ENCODE results near the gene DNAJB5.
"Not testable (repeated sequence)": the region's sequence is repeated elsewhere in the genome, so short reads cannot be mapped to it uniquely, and the experiment has no call there.

DNAJB5 gene

GRCh38 chr9:34989003-34989945 is at the start of gene DNAJB5:
TSS of gene DNAJB5 (plus strand) at chr9:34989745. CDS start at chr9:34990631, 886 bp downstream.
- H3K4me3 ChIP-seq (ENCODE audit: low read depth, low read length) = peak within 1 kb of the TSS; percentile 86
- no peak for TF ChIP-seq CTCF (IDR thresholded peaks at IDR 0.05; ENCODE audit: low read depth, low read length)
- peak; percentile 100 for DNase-seq (ENCODE audit: low read depth, low spot score)
- in situ Hi-C loops (cut with HindIII; ENCODE audit: low sequenced_read_pairs) = no loop called here

GRCh38 chr9:34939989-34940388 is 49.6 kb upstream of the DNAJB5 start:
- DNase-seq (ENCODE audit: low read depth, low spot score); H3K4me3 ChIP-seq (ENCODE audit: low read depth, low read length); in situ Hi-C loops (cut with HindIII; ENCODE audit: low sequenced_read_pairs): not testable (repeated sequence)

- no peak for TF ChIP-seq CTCF (IDR thresholded peaks at IDR 0.05; ENCODE audit: low read depth, low read length)
- no peak for DNase-seq (ENCODE audit: low read depth, low spot score)
- in situ Hi-C loops (cut with HindIII; ENCODE audit: low sequenced_read_pairs) = no loop called here
- H3K4me3 ChIP-seq (ENCODE audit: low read depth, low read length) = no peak overlapping the region
Measured at GRCh38 chr9:34948451-34948850, 41.1 kb upstream of the DNAJB5 start.

GRCh38 chr9:34954225-34954624 is 35.3 kb upstream of the DNAJB5 start:
- in situ Hi-C loops (cut with HindIII; ENCODE audit: low sequenced_read_pairs) = no loop called here
- no peak for DNase-seq (ENCODE audit: low read depth, low spot score)
- no peak for TF ChIP-seq CTCF (IDR thresholded peaks at IDR 0.05; ENCODE audit: low read depth, low read length)
- no peak overlapping the region for H3K4me3 ChIP-seq (ENCODE audit: low read depth, low read length)

- H3K4me3 ChIP-seq (ENCODE audit: low read depth, low read length); in situ Hi-C loops (cut with HindIII; ENCODE audit: low sequenced_read_pairs); DNase-seq (ENCODE audit: low read depth, low spot score): not testable (repeated sequence)
Measured at GRCh38 chr9:34956066-34956465, 33.5 kb upstream of the DNAJB5 start.

- in situ Hi-C loops (cut with HindIII; ENCODE audit: low sequenced_read_pairs) = no loop called here
- TF ChIP-seq CTCF (IDR thresholded peaks at IDR 0.05; ENCODE audit: low read depth, low read length) = no peak
- DNase-seq (ENCODE audit: low read depth, low spot score) = no peak
Measured at GRCh38 chr9:34956648-34957047, 32.9 kb upstream of the DNAJB5 start.

GRCh38 chr9:34957492-34958410 is 31.8 kb upstream of the DNAJB5 start, which contains the start of gene PHF24:
TSS of gene PHF24 (plus strand) at chr9:34958285. CDS start at chr9:34971299, 13,014 bp downstream.
- in situ Hi-C loops (cut with HindIII; ENCODE audit: low sequenced_read_pairs) = no loop called here
- DNase-seq (ENCODE audit: low read depth, low spot score) = no peak
- no peak within 1 kb of the TSS for H3K4me3 ChIP-seq (ENCODE audit: low read depth, low read length)
- no peak for TF ChIP-seq CTCF (IDR thresholded peaks at IDR 0.05; ENCODE audit: low read depth, low read length)

More at GRCh38 chr9:34956648-34957047, 32.9 kb upstream of the DNAJB5 start:
- no peak overlapping the region for H3K4me3 ChIP-seq (ENCODE audit: low read depth, low read length)
